Tibial nerve (tissue), 3 donors: ENCODE results near the gene FGD6.

Experiments used
- CTCF ChIP-seq, 5 experiments: fragments of 200-600 bp in 3 of 5; fragments of 450-650 bp in 2 of 5; sonication (generic) in 3 of 5; IDR thresholded peaks; one replicate each; pipeline ENCODE4 v1.5.1; 2016 to 2019; ENCODE audit warnings: antibody characterized with exemption in 5 of 5, mild to moderate bottlenecking in 3 of 5, moderate library complexity in 2 of 5
- POLR2A ChIP-seq, 2 donors: fragments of 450-650 bp; IDR thresholded peaks; one replicate each; pipeline ENCODE4 v1.6.1; 2017; ENCODE audit warnings: antibody characterized with exemption in 2 of 2, mild to moderate bottlenecking in 2 of 2, moderate library complexity in 2 of 2

DNA sequence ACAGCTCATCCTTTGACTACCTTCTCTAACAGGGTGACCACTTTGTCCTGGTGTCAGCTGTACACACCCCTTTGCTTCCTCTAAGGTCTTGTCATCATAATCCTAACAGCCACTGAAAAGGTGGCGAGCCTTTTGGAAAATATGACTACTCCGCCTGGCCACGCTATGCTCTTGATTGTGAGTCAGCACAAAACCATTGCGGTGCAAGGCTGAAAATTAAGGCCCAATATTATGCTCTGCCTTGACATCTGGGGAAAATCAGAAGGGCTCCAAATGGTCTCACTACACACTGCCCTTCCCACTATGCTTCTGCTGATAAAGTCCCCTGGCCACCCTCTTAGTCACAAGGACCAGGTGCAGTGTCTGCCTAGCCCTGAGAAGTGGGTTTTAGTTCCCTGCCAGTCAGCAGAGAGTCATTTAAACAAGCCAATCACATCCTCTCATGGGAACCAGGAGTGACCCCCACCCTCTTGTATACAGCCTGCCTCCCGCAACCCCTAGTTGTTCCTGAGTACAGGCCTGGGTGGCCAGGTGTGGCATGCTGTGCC, 34.3 kb downstream of the FGD6 start:
- TF ChIP-seq POLR2A (IDR thresholded peaks at IDR 0.05) (no peak), CTCF (IDR thresholded peaks at IDR 0.05) (no peak)
